K562 (cell line): Measurements from ENCODE around the gene ERRFI1. TPM values are rescaled to one million over a fixed set of nuclear protein-coding genes. Genes with fewer than 3 reads are reported as not detected.

Experiments
- polyA plus RNA-seq, 8 experiments: library from polyadenylated mRNA; depleted of rRNA in 4 of 8; stranded (reverse) in 5 of 8; unstranded in 3 of 8; fragments of >200 nt; fragmentation: Nextera tagmentation in 2 of 8; fragmentation: Illumina TruSeq in 1 of 8; extraction: Ambion mirVana in 2 of 8; extraction: Trizol in 1 of 8; gene quantifications; 2 replicates each; pipeline versions ENCODE4 v1.2.1 to v1.2.3, GENCODE V29; 2011 to 2014; ENCODE audit warnings: inconsistent platforms in 1 of 8, missing spikeins in 1 of 8
- total RNA-seq, 7 experiments: library from RNA; depleted of rRNA in 6 of 7; stranded (reverse); fragments of >200 nt in 6 of 7; fragmentation: Illumina TruSeq in 2 of 7; extraction: Trizol in 2 of 7; gene quantifications; 2 replicates each; pipeline versions ENCODE4 v1.2.1 to v1.2.3, GENCODE V29; 2011 to 2021; ENCODE audit warnings: low replicate concordance in 1 of 7
- TF ChIP-seq, protein P1 (sequence below), 2 experiments: fragments of 450-650 bp in 1 of 2; sonication (generic) in 1 of 2; formaldehyde crosslinking in 1 of 2; IDR thresholded peaks; 2 replicates each; pipeline versions ENCODE4 v1.7.1 to v1.9.0; 2016 to 2022; ENCODE audit warnings: inconsistent platforms in 1 of 2, mild to moderate bottlenecking in 1 of 2, missing genetic modification reagents in 1 of 2

Gene ERRFI1
- total and polyA plus RNA-seq, 9 of the 15 experiments (the other 6 are each of a cell fraction or from before 2014, with no cell fraction given) = 0.67 to 4.4 (median 1.1) TPM

DNA sequence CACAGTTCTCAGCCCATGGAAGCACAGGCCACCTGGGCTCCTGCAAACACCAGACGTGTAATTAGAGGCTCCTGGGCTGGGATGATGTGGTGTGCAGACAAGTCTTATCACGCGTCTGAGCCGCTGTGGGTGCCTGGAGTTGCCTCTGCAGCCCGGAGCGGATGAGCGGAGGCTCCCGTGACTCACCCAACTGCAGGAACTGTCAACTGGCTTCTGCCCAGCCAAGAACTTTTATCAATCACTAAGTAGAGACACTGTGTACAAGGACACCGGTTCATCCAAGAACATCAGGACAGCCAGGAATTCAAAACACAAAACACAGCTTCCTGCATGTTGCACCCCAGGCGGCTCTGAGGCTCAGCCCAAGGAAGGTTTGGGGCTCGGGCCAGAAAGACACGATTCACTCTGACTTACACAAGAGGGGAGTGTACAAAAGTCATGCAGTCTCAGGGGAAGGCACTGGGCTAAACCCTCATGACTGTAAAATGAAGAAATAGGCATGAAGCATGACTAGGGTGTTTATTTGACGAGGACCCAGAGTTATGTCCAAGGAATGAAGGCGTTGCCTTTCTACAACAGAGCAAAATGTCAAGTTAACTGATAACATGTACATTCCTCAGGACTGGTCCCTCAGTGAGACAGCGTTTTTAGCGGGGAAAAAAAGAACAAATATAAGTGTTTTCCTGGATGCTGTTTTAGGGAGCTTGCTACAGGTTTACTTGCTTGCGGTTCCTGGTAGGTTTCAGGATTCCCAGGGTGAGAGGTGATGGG lies 21.1 kb downstream of the ERRFI1 start (continued):
- TF ChIP-seq, protein P1, sequence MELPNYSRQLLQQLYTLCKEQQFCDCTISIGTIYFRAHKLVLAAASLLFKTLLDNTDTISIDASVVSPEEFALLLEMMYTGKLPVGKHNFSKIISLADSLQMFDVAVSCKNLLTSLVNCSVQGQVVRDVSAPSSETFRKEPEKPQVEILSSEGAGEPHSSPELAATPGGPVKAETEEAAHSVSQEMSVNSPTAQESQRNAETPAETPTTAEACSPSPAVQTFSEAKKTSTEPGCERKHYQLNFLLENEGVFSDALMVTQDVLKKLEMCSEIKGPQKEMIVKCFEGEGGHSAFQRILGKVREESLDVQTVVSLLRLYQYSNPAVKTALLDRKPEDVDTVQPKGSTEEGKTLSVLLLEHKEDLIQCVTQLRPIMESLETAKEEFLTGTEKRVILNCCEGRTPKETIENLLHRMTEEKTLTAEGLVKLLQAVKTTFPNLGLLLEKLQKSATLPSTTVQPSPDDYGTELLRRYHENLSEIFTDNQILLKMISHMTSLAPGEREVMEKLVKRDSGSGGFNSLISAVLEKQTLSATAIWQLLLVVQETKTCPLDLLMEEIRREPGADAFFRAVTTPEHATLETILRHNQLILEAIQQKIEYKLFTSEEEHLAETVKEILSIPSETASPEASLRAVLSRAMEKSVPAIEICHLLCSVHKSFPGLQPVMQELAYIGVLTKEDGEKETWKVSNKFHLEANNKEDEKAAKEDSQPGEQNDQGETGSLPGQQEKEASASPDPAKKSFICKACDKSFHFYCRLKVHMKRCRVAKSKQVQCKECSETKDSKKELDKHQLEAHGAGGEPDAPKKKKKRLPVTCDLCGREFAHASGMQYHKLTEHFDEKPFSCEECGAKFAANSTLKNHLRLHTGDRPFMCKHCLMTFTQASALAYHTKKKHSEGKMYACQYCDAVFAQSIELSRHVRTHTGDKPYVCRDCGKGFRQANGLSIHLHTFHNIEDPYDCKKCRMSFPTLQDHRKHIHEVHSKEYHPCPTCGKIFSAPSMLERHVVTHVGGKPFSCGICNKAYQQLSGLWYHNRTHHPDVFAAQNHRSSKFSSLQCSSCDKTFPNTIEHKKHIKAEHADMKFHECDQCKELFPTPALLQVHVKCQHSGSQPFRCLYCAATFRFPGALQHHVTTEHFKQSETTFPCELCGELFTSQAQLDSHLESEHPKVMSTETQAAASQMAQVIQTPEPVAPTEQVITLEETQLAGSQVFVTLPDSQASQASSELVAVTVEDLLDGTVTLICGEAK (IDR thresholded peaks at IDR 0.05) = no peak
- TF ChIP-seq, protein P1 (CRISPR knock-in tag; IDR thresholded peaks at IDR 0.05) = no peak
